ENCODE data around the gene ITGAV.

ITGAV gene

GRCh38 chr2:186669146-186669545 is 79.3 kb downstream of the ITGAV start:
- in situ Hi-C loops (cut with MboI; ENCODE audit: low sequenced_read_pairs, unreplicated experiment), result no loop called here
- no peak for DNase-seq (ENCODE audit: low spot score)
- TF ChIP-seq, protein P1, sequence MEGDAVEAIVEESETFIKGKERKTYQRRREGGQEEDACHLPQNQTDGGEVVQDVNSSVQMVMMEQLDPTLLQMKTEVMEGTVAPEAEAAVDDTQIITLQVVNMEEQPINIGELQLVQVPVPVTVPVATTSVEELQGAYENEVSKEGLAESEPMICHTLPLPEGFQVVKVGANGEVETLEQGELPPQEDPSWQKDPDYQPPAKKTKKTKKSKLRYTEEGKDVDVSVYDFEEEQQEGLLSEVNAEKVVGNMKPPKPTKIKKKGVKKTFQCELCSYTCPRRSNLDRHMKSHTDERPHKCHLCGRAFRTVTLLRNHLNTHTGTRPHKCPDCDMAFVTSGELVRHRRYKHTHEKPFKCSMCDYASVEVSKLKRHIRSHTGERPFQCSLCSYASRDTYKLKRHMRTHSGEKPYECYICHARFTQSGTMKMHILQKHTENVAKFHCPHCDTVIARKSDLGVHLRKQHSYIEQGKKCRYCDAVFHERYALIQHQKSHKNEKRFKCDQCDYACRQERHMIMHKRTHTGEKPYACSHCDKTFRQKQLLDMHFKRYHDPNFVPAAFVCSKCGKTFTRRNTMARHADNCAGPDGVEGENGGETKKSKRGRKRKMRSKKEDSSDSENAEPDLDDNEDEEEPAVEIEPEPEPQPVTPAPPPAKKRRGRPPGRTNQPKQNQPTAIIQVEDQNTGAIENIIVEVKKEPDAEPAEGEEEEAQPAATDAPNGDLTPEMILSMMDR (IDR thresholded peaks at IDR 0.05; ENCODE audit: borderline replicate concordance, control extremely low read depth, extremely low read depth, insufficient read depth, missing control alignments), result no peak

DNA sequence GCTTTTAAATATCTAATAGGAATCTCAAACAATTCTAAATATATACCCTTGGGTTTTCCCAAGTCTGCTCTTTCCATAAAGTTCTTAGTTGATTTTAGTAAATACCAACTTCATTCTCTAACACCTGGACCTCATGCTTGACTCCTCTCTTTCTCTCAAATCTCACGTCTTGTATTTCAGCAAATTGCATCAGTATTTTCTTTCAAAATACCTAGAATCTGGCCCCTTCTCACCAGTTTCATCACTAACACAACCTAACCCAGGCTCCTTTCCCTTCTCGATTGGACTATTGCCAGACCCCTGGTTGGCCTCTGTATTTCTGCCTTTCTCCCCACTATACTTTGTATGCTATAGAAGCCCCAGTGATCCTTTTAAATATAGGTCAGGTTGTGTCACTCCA is 81.0 kb downstream of the ITGAV start:
- no peak for DNase-seq (ENCODE audit: low spot score)
- TF ChIP-seq, protein P1 (IDR thresholded peaks at IDR 0.05; ENCODE audit: borderline replicate concordance, control extremely low read depth, extremely low read depth, insufficient read depth, missing control alignments), result no peak
- in situ Hi-C loops (cut with MboI; ENCODE audit: low sequenced_read_pairs, unreplicated experiment), result no loop called here

- no peak for DNase-seq (ENCODE audit: low spot score)
- TF ChIP-seq, protein P1 (IDR thresholded peaks at IDR 0.05; ENCODE audit: borderline replicate concordance, control extremely low read depth, extremely low read depth, insufficient read depth, missing control alignments), result no peak
- in situ Hi-C loops (cut with MboI; ENCODE audit: low sequenced_read_pairs, unreplicated experiment), result no loop called here
Observed at GRCh38 chr2:186675380-186675779, 85.5 kb downstream of the ITGAV start.

- no peak for DNase-seq (ENCODE audit: low spot score)
- TF ChIP-seq, protein P1 (IDR thresholded peaks at IDR 0.05; ENCODE audit: borderline replicate concordance, control extremely low read depth, extremely low read depth, insufficient read depth, missing control alignments), result no peak
- in situ Hi-C loops (cut with MboI; ENCODE audit: low sequenced_read_pairs, unreplicated experiment), result no loop called here
Observed at GRCh38 chr2:186683341-186683740, 93.5 kb downstream of the ITGAV start.

GRCh38 chr2:186687807-186688211 is 98.0 kb downstream of the ITGAV start:
- TF ChIP-seq, protein P1 (IDR thresholded peaks at IDR 0.05; ENCODE audit: borderline replicate concordance, control extremely low read depth, extremely low read depth, insufficient read depth, missing control alignments), result no peak
- in situ Hi-C loops (cut with MboI; ENCODE audit: low sequenced_read_pairs, unreplicated experiment), result no loop called here
- DNase-seq (ENCODE audit: low spot score), result no peak

GRCh38 chr2:186688813-186689212 is 99.0 kb downstream of the ITGAV start:
- TF ChIP-seq, protein P1 (IDR thresholded peaks at IDR 0.05; ENCODE audit: borderline replicate concordance, control extremely low read depth, extremely low read depth, insufficient read depth, missing control alignments), result no peak
- no peak for DNase-seq (ENCODE audit: low spot score)
- in situ Hi-C loops (cut with MboI; ENCODE audit: low sequenced_read_pairs, unreplicated experiment), result no loop called here

DNA sequence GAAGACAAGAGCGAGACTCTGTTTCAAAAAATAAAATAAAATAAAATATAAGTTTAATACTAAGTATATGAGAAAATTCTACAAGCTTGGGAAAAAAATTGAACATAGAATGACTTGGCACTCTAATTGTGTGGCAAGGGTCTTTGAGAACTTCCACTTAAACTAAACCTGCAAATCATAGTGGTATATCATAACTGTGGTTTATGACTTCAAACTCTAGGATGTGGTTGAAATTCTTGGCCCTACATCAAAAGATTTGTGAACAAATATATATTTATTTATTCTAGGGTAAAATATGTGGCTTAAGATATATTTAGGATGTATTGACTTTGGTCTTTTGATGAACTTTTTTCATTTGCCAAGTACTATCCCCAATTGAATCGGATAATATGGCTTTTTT is 100.9 kb downstream of the ITGAV start:
- TF ChIP-seq, protein P1 (IDR thresholded peaks at IDR 0.05; ENCODE audit: borderline replicate concordance, control extremely low read depth, extremely low read depth, insufficient read depth, missing control alignments), result no peak
- in situ Hi-C loops (cut with MboI; ENCODE audit: low sequenced_read_pairs, unreplicated experiment), result no loop called here
- DNase-seq (ENCODE audit: low spot score), result no peak
